Neural progenitor cell (in vitro differentiated cells): ENCODE data around the gene CDX2. TPM values are rescaled to one million over a fixed set of nuclear protein-coding genes. Genes with fewer than 3 reads are reported as not detected.

Experiments used
- DNase-seq: peaks from one replicate; pipeline ENCODE4 v3.0.0-alpha.2; 2016; ENCODE audit warnings: low spot score
- H2AFZ ChIP-seq: fragments of 200-600 bp; sonication (generic); replicated peaks from 2 replicates; pipeline ENCODE4 v1.6.1; 2016; ENCODE audit warnings: antibody characterized with exemption
- H3F3A ChIP-seq: fragments of 200-600 bp; sonication (generic); 2 replicates; pipeline ENCODE4 v1.6.1; 2016; ENCODE audit warnings: antibody characterized with exemption, low read depth
- H3K27ac ChIP-seq: fragments of 200-600 bp; sonication (generic); 2 replicates; pipeline ENCODE4 v1.5.1; 2016; ENCODE audit warnings: mild to moderate bottlenecking
- H3K27me3 ChIP-seq: fragments of 200-600 bp; sonication (generic); 2 replicates; pipeline ENCODE4 v1.6.1; 2016; ENCODE audit warnings: mild to moderate bottlenecking, moderate library complexity
- H3K36me3 ChIP-seq: fragments of 200-600 bp; sonication (generic); 2 replicates; pipeline ENCODE4 v1.5.1; 2016
- H3K4me1 ChIP-seq: fragments of 200-600 bp; sonication (generic); 2 replicates; pipeline ENCODE4 v1.6.1; 2016; ENCODE audit warnings: mixed run types
- H3K4me2 ChIP-seq: fragments of 200-600 bp; sonication (generic); 2 replicates; pipeline ENCODE4 v1.6.1; 2016
- H3K4me3 ChIP-seq: fragments of 200-600 bp; sonication (generic); 2 replicates; pipeline ENCODE4 v1.5.1; 2016
- H3K79me2 ChIP-seq: fragments of 200-600 bp; sonication (generic); 2 replicates; pipeline ENCODE4 v1.6.1; 2016; ENCODE audit warnings: low read depth
- H3K9ac ChIP-seq: fragments of 200-600 bp; sonication (generic); 2 replicates; pipeline ENCODE4 v1.6.1; 2016
- H3K9me3 ChIP-seq: fragments of 200-600 bp; sonication (generic); 2 replicates; pipeline ENCODE4 v1.5.1; 2016; ENCODE audit warnings: low read depth
- H4K20me1 ChIP-seq: fragments of 200-600 bp; sonication (generic); 2 replicates; pipeline ENCODE4 v1.6.1; 2016; ENCODE audit warnings: low read depth
- H3K27ac Mint-ChIP-seq: 3 replicates; pipeline ENCODE4 v1.8.0; 2021; ENCODE audit warnings: mixed read lengths
- H3K27me3 Mint-ChIP-seq: 2 replicates; pipeline ENCODE4 v1.8.0; 2022; ENCODE audit warnings: low read depth, mild to moderate bottlenecking, inconsistent platforms, moderate library complexity, mixed read lengths; ENCODE audit not compliant: insufficient read depth
- H3K36me3 Mint-ChIP-seq: 3 replicates; pipeline ENCODE4 v1.8.0; 2021; ENCODE audit warnings: mixed read lengths
- H3K4me1 Mint-ChIP-seq: 3 replicates; pipeline ENCODE4 v1.8.0; 2021; ENCODE audit warnings: mixed read lengths
- H3K4me3 Mint-ChIP-seq: 3 replicates; pipeline ENCODE4 v1.8.0; 2021; ENCODE audit warnings: mild to moderate bottlenecking, moderate library complexity, mixed read lengths
- H3K9me3 Mint-ChIP-seq: 3 replicates; pipeline ENCODE4 v1.8.0; 2020; ENCODE audit warnings: mixed read lengths
- CTCF ChIP-seq: fragments of 200-600 bp; sonication (generic); IDR thresholded peaks from 2 replicates; pipeline ENCODE4 v1.5.1; 2017; ENCODE audit warnings: antibody characterized with exemption, mild to moderate bottlenecking
- EZH2 ChIP-seq: fragments of 200-600 bp; sonication (generic); IDR thresholded peaks from 2 replicates; pipeline ENCODE4 v1.6.1; 2017; ENCODE audit warnings: antibody characterized with exemption, mild to moderate bottlenecking, moderate library complexity
- EZH2phosphoT487 ChIP-seq: fragments of 200-600 bp; sonication (generic); IDR thresholded peaks from 2 replicates; pipeline ENCODE4 v1.6.1; 2017; ENCODE audit warnings: antibody characterized with exemption
- total RNA-seq: library from RNA; depleted of rRNA; stranded (reverse); fragments of >200 nt; gene quantifications from 2 replicates; pipeline ENCODE4 v1.2.3, GENCODE V29; 2015; ENCODE audit warnings: low replicate concordance

Gene CDX2
- total RNA-seq, 1 donor from 2014 or later = not detected

GRCh38 chr13:27923794-27924528 lies 45.2 kb downstream of the CDX2 start:
- no peak overlapping the region for H2AFZ ChIP-seq
- no peaks in the 10 kb centered on the region for H3K9me3 ChIP-seq
- peaks cover 6% of the 10 kb centered on the region for H3K4me1 Mint-ChIP-seq
- no peak overlapping the region for H3K4me3 Mint-ChIP-seq
- H3K36me3 ChIP-seq = no peaks in the 10 kb centered on the region
- H3F3A ChIP-seq = peaks cover 10% of the 10 kb centered on the region
- H3K27me3 ChIP-seq = peaks cover 100% of the 10 kb centered on the region
- H4K20me1 ChIP-seq = peaks cover 100% of the 10 kb centered on the region
- peaks cover 9% of the 10 kb centered on the region for H3K9me3 Mint-ChIP-seq
- peak; percentile 62 for DNase-seq
- H3K27me3 Mint-ChIP-seq = peaks cover 92% of the 10 kb centered on the region
- TF ChIP-seq CTCF (peak; percentile 10), EZH2phosphoT487 (peak; percentile 99), EZH2 (peak; percentile 93)
- H3K4me3 ChIP-seq = no peak overlapping the region
- no peaks in the 10 kb centered on the region for H3K79me2 ChIP-seq
- peaks cover 8% of the 10 kb centered on the region for H3K4me1 ChIP-seq
- no peak overlapping the region for H3K4me2 ChIP-seq
- H3K27ac ChIP-seq = no peak overlapping the region
- H3K9ac ChIP-seq = no peak overlapping the region
- H3K36me3 Mint-ChIP-seq = no peaks in the 10 kb centered on the region
- no peak overlapping the region for H3K27ac Mint-ChIP-seq

GRCh38 chr13:27922883-27923612 lies 46.1 kb downstream of the CDX2 start:
- Histone ChIP-seq H3K4me3 (no peak overlapping the region), H2AFZ (no peak overlapping the region), H3K36me3 (no peaks in the 10 kb centered on the region), H3K4me1 (peaks cover 15% of the 10 kb centered on the region), H3K9me3 (no peaks in the 10 kb centered on the region), H4K20me1 (peaks cover 100% of the 10 kb centered on the region), H3K79me2 (no peaks in the 10 kb centered on the region), H3F3A (peaks cover 19% of the 10 kb centered on the region), H3K27me3 (peaks cover 100% of the 10 kb centered on the region), H3K9ac (no peak overlapping the region), H3K4me2 (no peak overlapping the region), H3K27ac (no peak overlapping the region)
- TF ChIP-seq EZH2phosphoT487 (no peak), EZH2 (no peak), CTCF (no peak)
- Mint-ChIP-seq H3K4me3 (peak overlapping the region; percentile 33), H3K36me3 (no peaks in the 10 kb centered on the region), H3K27ac (no peak overlapping the region), H3K9me3 (peaks cover 8% of the 10 kb centered on the region), H3K4me1 (peaks cover 12% of the 10 kb centered on the region), H3K27me3 (peaks cover 92% of the 10 kb centered on the region)
- DNase-seq = no peak

- H3F3A ChIP-seq = peaks cover 25% of the 10 kb centered on the region
- no peak overlapping the region for H3K9ac ChIP-seq
- no peaks in the 10 kb centered on the region for H3K36me3 ChIP-seq
- peak; percentile 34 for DNase-seq
- no peak overlapping the region for H2AFZ ChIP-seq
- no peak overlapping the region for H3K27ac Mint-ChIP-seq
- peaks cover 15% of the 10 kb centered on the region for H3K4me1 Mint-ChIP-seq
- H4K20me1 ChIP-seq = peaks cover 100% of the 10 kb centered on the region
- H3K9me3 ChIP-seq = no peaks in the 10 kb centered on the region
- TF ChIP-seq CTCF (no peak), EZH2 (peak; percentile 6), EZH2phosphoT487 (peak; percentile 66)
- H3K4me3 Mint-ChIP-seq = no peak overlapping the region
- H3K4me1 ChIP-seq = peaks cover 23% of the 10 kb centered on the region
- H3K27ac ChIP-seq = no peak overlapping the region
- H3K79me2 ChIP-seq = no peaks in the 10 kb centered on the region
- peaks cover 100% of the 10 kb centered on the region for H3K27me3 ChIP-seq
- peaks cover 92% of the 10 kb centered on the region for H3K27me3 Mint-ChIP-seq
- peaks cover 7% of the 10 kb centered on the region for H3K9me3 Mint-ChIP-seq
- H3K36me3 Mint-ChIP-seq = no peaks in the 10 kb centered on the region
- no peak overlapping the region for H3K4me2 ChIP-seq
- no peak overlapping the region for H3K4me3 ChIP-seq
Observed at GRCh38 chr13:27921961-27922882, 46.9 kb downstream of the CDX2 start.
